Smooth muscle cell (in vitro differentiated cells): ENCODE results near the gene PSTK. TPM values are rescaled to one million over a fixed set of nuclear protein-coding genes. Genes with fewer than 3 reads are reported as not detected.

ENCODE experiments used
- DNase-seq: peaks from one replicate; lab custom pipeline; 2025; ENCODE audit not compliant: unreplicated experiment; lab: John Stamatoyannopoulos, UW
- H2AFZ ChIP-seq: fragments of 200-600 bp; sonication (generic); 2 replicates; pipeline ENCODE4 v1.6.0; 2016; ENCODE audit warnings: antibody characterized with exemption, low read depth, mild to moderate bottlenecking
- H3F3A ChIP-seq: fragments of 200-600 bp; sonication (generic); 2 replicates; pipeline ENCODE4 v1.6.0; 2017; ENCODE audit warnings: antibody characterized with exemption, low read depth
- H3K27ac ChIP-seq: fragments of 200-600 bp; sonication (generic); 2 replicates; pipeline ENCODE4 v1.5.1; 2016; ENCODE audit warnings: low read depth, mild to moderate bottlenecking
- H3K27me3 ChIP-seq: fragments of 200-600 bp; sonication (generic); 2 replicates; pipeline ENCODE4 v1.6.1; 2016; ENCODE audit warnings: low read depth, mild to moderate bottlenecking
- H3K36me3 ChIP-seq: fragments of 200-600 bp; sonication (generic); 2 replicates; pipeline ENCODE4 v1.5.1; 2016; ENCODE audit warnings: low read depth
- H3K4me1 ChIP-seq: fragments of 200-600 bp; sonication (generic); 2 replicates; pipeline ENCODE4 v1.5.1; 2016; ENCODE audit warnings: low read depth
- H3K4me2 ChIP-seq: fragments of 200-600 bp; sonication (generic); 2 replicates; pipeline ENCODE4 v1.6.0; 2016; ENCODE audit warnings: mild to moderate bottlenecking
- H3K4me3 ChIP-seq: fragments of 200-600 bp; sonication (generic); 2 replicates; pipeline ENCODE4 v1.5.1; 2016; ENCODE audit warnings: mild to moderate bottlenecking
- H3K79me2 ChIP-seq: fragments of 200-600 bp; sonication (generic); 2 replicates; pipeline ENCODE4 v1.6.0; 2016; ENCODE audit warnings: low read depth, mild to moderate bottlenecking
- H3K9ac ChIP-seq: fragments of 200-600 bp; sonication (generic); 2 replicates; pipeline ENCODE4 v1.6.0; 2016; ENCODE audit warnings: low read depth
- H3K9me3 ChIP-seq: fragments of 200-600 bp; sonication (generic); replicated peaks from 2 replicates; pipeline ENCODE4 v1.5.1; 2016; ENCODE audit warnings: low read depth
- H4K20me1 ChIP-seq: fragments of 200-600 bp; sonication (generic); 2 replicates; pipeline ENCODE4 v1.6.0; 2016; ENCODE audit warnings: low read depth
- CTCF ChIP-seq: fragments of 200-600 bp; sonication (generic); IDR thresholded peaks from 2 replicates; pipeline ENCODE4 v1.5.1; 2017; ENCODE audit warnings: borderline replicate concordance, mild to moderate bottlenecking, antibody characterized with exemption; ENCODE audit not compliant: insufficient read depth, poor library complexity, severe bottlenecking
- WGBS: methylation state at CpG from one replicate; pipeline ENCODE4 v1.1.7; 2016; ENCODE audit warnings: low lambda C conversion rate; 5-methylcytosine and 5-hydroxymethylcytosine counted together
- polyA plus RNA-seq: library from polyadenylated mRNA; unstranded; fragments of >200 nt; fragmentation: Nextera tagmentation; extraction: Ambion mirVana; gene quantifications from 2 replicates; pipeline ENCODE4 v1.2.1, GENCODE V29; 2016
- total RNA-seq: library from RNA; depleted of rRNA; stranded (reverse); fragments of >200 nt; gene quantifications from 2 replicates; pipeline ENCODE4 v1.2.3, GENCODE V29; 2014

The PSTK gene
- total and polyA plus RNA-seq, 2 experiments from 2014 or later: 7.0 to 14.2 TPM

- Histone ChIP-seq H3K4me1 (no peaks in the 10 kb centered on the region), H3K36me3 (no peaks in the 10 kb centered on the region), H3K9ac (no peak overlapping the region), H3K79me2 (no peaks in the 10 kb centered on the region), H3K4me3 (no peak overlapping the region), H3F3A (no peaks in the 10 kb centered on the region), H2AFZ (no peak overlapping the region), H4K20me1 (no peaks in the 10 kb centered on the region), H3K9me3 (no peaks in the 10 kb centered on the region), H3K27ac (no peak overlapping the region), H3K4me2 (no peak overlapping the region), H3K27me3 (no peaks in the 10 kb centered on the region)
- DNase-seq: no peak
- TF ChIP-seq CTCF: no peak
- WGBS: 35% methylated on average over 1 of the region's 1 CpG
Measured at GRCh38 chr10:123019941-123020703, 39.9 kb downstream of the PSTK start.

- H3K9ac ChIP-seq: no peak overlapping the region
- no peak overlapping the region for H3K4me2 ChIP-seq
- H3K27me3 ChIP-seq: no peaks in the 10 kb centered on the region
- no peaks in the 10 kb centered on the region for H3F3A ChIP-seq
- 64% methylated on average over 3 of the region's 3 CpGs for WGBS
- no peaks in the 10 kb centered on the region for H3K9me3 ChIP-seq
- H3K36me3 ChIP-seq: no peaks in the 10 kb centered on the region
- DNase-seq: no peak
- no peak overlapping the region for H3K27ac ChIP-seq
- H3K79me2 ChIP-seq: no peaks in the 10 kb centered on the region
- H4K20me1 ChIP-seq: no peaks in the 10 kb centered on the region
- H3K4me3 ChIP-seq: no peak overlapping the region
- no peaks in the 10 kb centered on the region for H3K4me1 ChIP-seq
- H2AFZ ChIP-seq: no peak overlapping the region
- peak; percentile 21 for TF ChIP-seq CTCF
Measured at GRCh38 chr10:123021517-123021916, 41.3 kb downstream of the PSTK start.

- no peaks in the 10 kb centered on the region for H3F3A ChIP-seq
- no peak overlapping the region for H3K4me2 ChIP-seq
- H3K36me3 ChIP-seq: no peaks in the 10 kb centered on the region
- no peak overlapping the region for H2AFZ ChIP-seq
- no peak overlapping the region for H3K27ac ChIP-seq
- TF ChIP-seq CTCF: no peak
- no peaks in the 10 kb centered on the region for H4K20me1 ChIP-seq
- H3K4me3 ChIP-seq: no peak overlapping the region
- H3K27me3 ChIP-seq: no peaks in the 10 kb centered on the region
- WGBS: 92% methylated on average over 2 of the region's 2 CpGs
- no peaks in the 10 kb centered on the region for H3K9me3 ChIP-seq
- no peak overlapping the region for H3K9ac ChIP-seq
- H3K4me1 ChIP-seq: no peaks in the 10 kb centered on the region
- DNase-seq: no peak
- H3K79me2 ChIP-seq: no peaks in the 10 kb centered on the region
Measured at GRCh38 chr10:123024540-123024939, 44.3 kb downstream of the PSTK start.

GRCh38 chr10:123026302-123026701 lies 46.1 kb downstream of the PSTK start:
- no peak for TF ChIP-seq CTCF
- DNase-seq: no peak
- no peaks in the 10 kb centered on the region for H3K4me1 ChIP-seq
- no peaks in the 10 kb centered on the region for H3K27me3 ChIP-seq
- H3K9me3 ChIP-seq: no peaks in the 10 kb centered on the region
- H3K36me3 ChIP-seq: no peaks in the 10 kb centered on the region
- no peak overlapping the region for H3K4me2 ChIP-seq
- no peak overlapping the region for H3K9ac ChIP-seq
- H3K79me2 ChIP-seq: no peaks in the 10 kb centered on the region
- no peak overlapping the region for H3K27ac ChIP-seq
- no peak overlapping the region for H3K4me3 ChIP-seq
- H4K20me1 ChIP-seq: no peaks in the 10 kb centered on the region
- H3F3A ChIP-seq: no peaks in the 10 kb centered on the region
- H2AFZ ChIP-seq: no peak overlapping the region
- 73% methylated on average over 1 of the region's 1 CpG for WGBS
